HG02840 (cell line): Measurements from ENCODE around the gene SYT12.

Source experiments
- ATAC-seq: cut with Tn5 transposase; IDR thresholded peaks from one replicate; pipeline ENCODE4 v1.9.1; 2021; ENCODE audit warnings: mild to moderate bottlenecking, moderate library complexity, moderate number of reproducible peaks; ENCODE audit not compliant: unreplicated experiment, low FRiP score

The SYT12 gene

DNA sequence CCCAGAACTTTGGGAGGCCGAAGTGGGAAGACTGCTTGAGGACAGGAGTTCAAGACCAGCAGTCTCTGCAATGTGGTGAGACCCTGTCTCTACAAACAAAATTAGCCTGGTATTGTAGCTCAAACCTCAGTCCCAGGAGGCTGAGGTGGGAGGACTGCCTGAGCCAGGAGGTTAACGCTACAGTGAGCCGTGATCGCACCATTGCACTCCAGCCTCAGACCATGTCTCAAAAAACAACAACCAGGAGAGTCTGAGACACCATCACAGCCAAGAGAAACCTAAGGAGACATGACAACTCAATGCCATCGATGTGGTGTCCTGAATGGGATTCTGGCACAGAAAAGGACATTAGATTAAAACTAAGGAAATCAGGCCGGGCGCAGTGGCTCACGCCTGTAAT is 67.8 kb downstream of the SYT12 start:
- no peak for ATAC-seq

DNA sequence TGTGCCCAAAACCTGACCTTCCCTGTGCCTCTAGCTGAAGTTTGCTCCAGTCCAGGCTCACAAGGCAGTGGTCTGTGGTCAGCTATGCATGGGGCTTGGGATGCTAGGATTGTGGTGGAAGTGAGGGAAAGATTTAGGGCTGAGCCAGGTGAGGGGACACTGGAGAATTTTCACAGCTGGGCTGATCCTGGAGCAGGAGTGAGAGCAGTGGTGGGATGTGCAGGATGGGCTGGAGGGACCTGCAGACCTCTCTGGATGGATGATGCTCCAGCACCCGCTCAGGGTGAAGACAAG is 72.2 kb downstream of the SYT12 start:
- ATAC-seq: no peak

DNA sequence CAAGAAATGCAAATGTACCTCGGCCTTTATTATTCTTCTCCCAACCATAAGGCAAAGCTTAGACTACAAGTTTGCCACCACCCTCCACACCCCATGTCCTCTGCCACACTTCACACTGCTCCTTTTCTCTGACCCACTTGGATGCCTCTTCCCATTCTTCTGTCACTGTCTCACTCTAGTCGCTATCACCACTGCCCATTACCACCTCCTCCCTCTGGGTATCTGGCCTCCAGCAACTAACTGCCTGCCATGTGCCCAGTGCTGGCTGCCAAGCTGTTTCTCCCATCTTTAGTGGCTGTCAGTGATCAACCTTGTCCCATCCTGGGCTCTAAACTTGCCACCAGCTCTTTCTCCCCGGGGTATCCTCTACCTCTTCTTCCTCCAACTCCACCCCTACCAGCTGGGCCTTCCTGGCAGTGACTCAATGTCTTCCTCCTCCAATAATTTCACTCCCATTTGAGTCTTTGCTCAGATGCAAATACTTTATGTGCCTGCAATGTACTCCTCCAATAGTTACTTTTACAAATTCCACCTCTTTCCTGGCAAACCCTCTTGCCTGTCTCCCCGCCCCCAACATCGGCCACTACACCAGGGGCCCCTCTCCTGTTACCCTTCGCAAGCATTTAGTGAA is 76.0 kb downstream of the SYT12 start:
- no peak for ATAC-seq

DNA sequence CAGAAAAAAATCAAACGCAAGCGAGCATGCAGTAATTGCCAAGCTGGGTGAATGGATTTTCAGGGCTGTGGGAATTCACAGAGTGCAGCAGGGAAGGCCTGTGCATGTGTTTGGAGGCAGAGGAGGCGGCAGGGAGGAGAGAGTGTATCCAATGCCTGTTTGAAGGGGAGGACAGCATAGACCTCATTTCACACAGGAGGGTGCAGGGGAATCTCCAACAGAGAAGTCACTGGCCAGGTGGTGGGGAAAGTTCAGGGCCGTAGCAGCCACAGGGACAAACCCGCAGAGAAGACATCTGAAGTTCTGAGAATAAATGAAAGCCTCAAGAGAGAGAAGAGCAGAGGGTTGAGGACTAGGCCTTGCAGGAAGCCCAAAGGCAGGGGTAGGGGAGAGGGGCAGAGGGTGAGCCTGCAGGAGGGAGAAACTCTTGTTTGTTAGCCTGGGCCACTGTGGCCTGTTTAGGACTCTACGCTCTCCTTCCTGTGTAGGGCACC is 76.9 kb downstream of the SYT12 start:
- no peak for ATAC-seq
